GM12878 (cell line): ENCODE measurements around the gene PDE8B. TPM values are rescaled to one million over a fixed set of nuclear protein-coding genes. Genes with fewer than 3 reads are reported as not detected.

Source experiments
- ATAC-seq: fragments of 200-7000 bp; cut with Tn5 transposase; 3 replicates; pipeline ENCODE4 v1.9.1; 2020; ENCODE audit warnings: mild to moderate bottlenecking, moderate library complexity
- BruUV-seq: library from RNA; stranded (reverse); fragments of 400-500 nt; replicated peaks from 2 replicates; lab custom pipeline; 2021; lab: Mats Ljungman, UMichigan
- CTCF ChIA-PET: fragments of 300-600 bp; sonication (Branson Sonifier 250); formaldehyde crosslinking; extraction: SDS; loops from one replicate; lab custom pipeline; 2021; ENCODE audit warnings: inconsistent platforms; lab: Yijun Ruan, JAX
- POLR2A ChIA-PET: fragments of 350-600 bp; formaldehyde crosslinking; extraction: SDS; loops from one replicate; lab custom pipeline; 2021; ENCODE audit warnings: inconsistent platforms; lab: Charles Lee
- RAD21 ChIA-PET: fragments of 300-600 bp; sonication (Branson Sonifier 250); formaldehyde crosslinking; loops from one replicate; lab custom pipeline; 2023; ENCODE audit warnings: antibody characterized with exemption; ENCODE audit not compliant: unreplicated experiment; lab: Charles Lee
- SMC1A ChIA-PET: fragments of 300-600 bp; sonication (Branson Sonifier 250); formaldehyde crosslinking; loops from one replicate; lab custom pipeline; 2023; ENCODE audit not compliant: unreplicated experiment, uncharacterized antibody; lab: Charles Lee
- DNase-seq: peaks from one replicate; pipeline ENCODE4 v3.0.0-alpha.2; 2011; ENCODE audit warnings: low read depth, low spot score
- FAIRE-seq: peaks from 3 replicates; lab custom pipeline; 2011; peaks lifted over from hg19 to GRCh38; lab: Jason Lieb, UNC
- H2AFZ ChIP-seq: 2 replicates; pipeline ENCODE4 v1.6.0; 2011; ENCODE audit warnings: low read depth, low read length, control low read depth; ENCODE audit not compliant: control insufficient read depth
- H3K27ac ChIP-seq: 2 replicates; pipeline ENCODE4 v1.5.1; 2011; ENCODE audit warnings: control low read depth; ENCODE audit not compliant: control insufficient read depth, insufficient read depth
- H3K27me3 ChIP-seq, 2 experiments: replicated peaks in 1 of 2; 2 replicates each; pipeline versions ENCODE4 v1.6.0 to v1.6.1; 2011; ENCODE audit warnings: low read length in 1 of 2; ENCODE audit not compliant: control insufficient read depth in 2 of 2, insufficient read depth in 2 of 2
- H3K36me3 ChIP-seq, 2 experiments: 2 replicates each; pipeline ENCODE4 v1.5.1; 2011; ENCODE audit warnings: low read length in 1 of 2; ENCODE audit not compliant: control insufficient read depth in 2 of 2, insufficient read depth in 2 of 2
- H3K4me1 ChIP-seq: 2 replicates; pipeline ENCODE4 v1.6.1; 2011; ENCODE audit warnings: mild to moderate bottlenecking, low read length, moderate library complexity, mixed read lengths; ENCODE audit not compliant: control insufficient read depth, insufficient read depth
- H3K4me2 ChIP-seq: 2 replicates; pipeline ENCODE4 v1.6.0; 2011; ENCODE audit warnings: control low read depth; ENCODE audit not compliant: control insufficient read depth, insufficient read depth
- H3K4me3 ChIP-seq: fragments of 200-600 bp; sonication (generic); 2 replicates; pipeline ENCODE4 v1.5.1; 2016
- H3K79me2 ChIP-seq: 2 replicates; pipeline ENCODE4 v1.6.0; 2011; ENCODE audit warnings: low read length; ENCODE audit not compliant: control insufficient read depth, insufficient read depth
- H3K9ac ChIP-seq: 2 replicates; pipeline ENCODE4 v1.8.0; 2011; ENCODE audit warnings: low read length, control low read depth, mixed read lengths; ENCODE audit not compliant: control insufficient read depth, insufficient read depth
- H3K9me3 ChIP-seq: replicated peaks from 3 replicates; pipeline ENCODE4 v1.5.1; 2011; ENCODE audit warnings: mild to moderate bottlenecking, low read length; ENCODE audit not compliant: control insufficient read depth, insufficient read depth
- H4K20me1 ChIP-seq: 2 replicates; pipeline ENCODE4 v1.6.0; 2011; ENCODE audit not compliant: control insufficient read depth, insufficient read depth
- CBX5 ChIP-seq: sonication (generic); IDR thresholded peaks from 2 replicates; pipeline ENCODE4 v1.6.1; 2016; ENCODE audit warnings: low read depth, moderate library complexity, mild to moderate bottlenecking, inconsistent platforms
- CEBPZ ChIP-seq: fragments of 150-350 bp; IDR thresholded peaks from 2 replicates; pipeline ENCODE4 v1.6.1; 2016; ENCODE audit warnings: low read depth, low read length
- E2F8 ChIP-seq: fragments of 450-650 bp; IDR thresholded peaks from 2 replicates; pipeline ENCODE4 v1.6.1; 2018; ENCODE audit warnings: mild to moderate bottlenecking, low read depth, moderate library complexity; ENCODE audit not compliant: partially characterized antibody
- FOS ChIP-seq: IDR thresholded peaks from 3 replicates; pipeline ENCODE4 v1.6.1; 2011; ENCODE audit warnings: borderline replicate concordance; ENCODE audit not compliant: insufficient read length; ENCODE audit errors: extremely low read depth
- HCFC1 ChIP-seq: fragments of 150-350 bp; IDR thresholded peaks from 2 replicates; pipeline ENCODE4 v1.6.1; 2014; ENCODE audit warnings: low read length
- HDAC6 ChIP-seq: fragments of 200-600 bp; sonication (generic); IDR thresholded peaks from one replicate; pipeline ENCODE4 v1.8.0; 2017; ENCODE audit warnings: antibody characterized with exemption; ENCODE audit not compliant: unreplicated experiment
- RAD51 ChIP-seq: fragments of 450-650 bp; IDR thresholded peaks from 2 replicates; pipeline ENCODE4 v1.6.1; 2016; ENCODE audit warnings: moderate library complexity, mild to moderate bottlenecking, inconsistent platforms
- RB1 ChIP-seq: fragments of 450-650 bp; formaldehyde crosslinking; IDR thresholded peaks from 2 replicates; pipeline ENCODE4 v1.6.1; 2017; ENCODE audit warnings: mild to moderate bottlenecking, borderline replicate concordance
- TARDBP ChIP-seq: IDR thresholded peaks from 2 replicates; pipeline ENCODE4 v1.6.1; 2016; ENCODE audit warnings: borderline replicate concordance
- TBL1XR1 ChIP-seq: IDR thresholded peaks from 2 replicates; pipeline ENCODE4 v1.6.1; 2012; ENCODE audit warnings: low read depth, low read length, improper control_type of control experiment
- ZBTB11 ChIP-seq: fragments of 450-650 bp; formaldehyde crosslinking; IDR thresholded peaks from 2 replicates; pipeline ENCODE4 v1.5.0; 2022; ENCODE audit warnings: mild to moderate bottlenecking, missing genetic modification characterization
- ZNF217 ChIP-seq: fragments of 450-650 bp; IDR thresholded peaks from 2 replicates; pipeline ENCODE4 v1.6.1; 2017; ENCODE audit warnings: antibody characterized with exemption, mild to moderate bottlenecking
- ZNF274 ChIP-seq: IDR thresholded peaks from one replicate; pipeline ENCODE4 v1.8.0; 2011; ENCODE audit not compliant: insufficient read length, insufficient read depth
- ZNF622 ChIP-seq: fragments of 450-650 bp; IDR thresholded peaks from 2 replicates; pipeline ENCODE4 v1.6.1; 2017; ENCODE audit warnings: mild to moderate bottlenecking, inconsistent platforms
- WGBS: methylation state at CpG from one replicate; pipeline ENCODE4 v1.1.6; 2016; ENCODE audit warnings: low lambda C conversion rate; ENCODE audit not compliant: insufficient replicate concordance, insufficient coverage; ENCODE audit errors: missing lambda C conversion rate; 5-methylcytosine and 5-hydroxymethylcytosine counted together
- in situ Hi-C: fragments of 300-500 bp; cut with MboI; formaldehyde crosslinking; loops from 9 replicates; pipeline ENCODE4 v1.14.3; 2018; ENCODE audit warnings: mixed read lengths
- intact Hi-C: fragments of 100-400 bp; cut with micrococcal nuclease; formaldehyde crosslinking; loops from one replicate; pipeline ENCODE4 v1.14.2; 2022; ENCODE audit not compliant: unreplicated experiment
- polyA plus RNA-seq, 11 experiments: library from polyadenylated mRNA; depleted of rRNA in 4 of 11; unstranded in 6 of 11; stranded (reverse) in 5 of 11; fragments of >200 nt; fragmentation: Nextera tagmentation in 4 of 11; fragmentation: Illumina TruSeq in 1 of 11; extraction: Ambion mirVana in 4 of 11; extraction: Trizol in 1 of 11; gene quantifications; 1 replicate in 1 of 11; 2 replicates in 10 of 11; pipeline versions ENCODE4 v1.2.1 to v1.2.3, GENCODE V29; 2011 to 2016; ENCODE audit warnings: inconsistent platforms in 2 of 11, missing spikeins in 2 of 11, low read depth in 1 of 11
- total RNA-seq, 4 experiments: library from RNA; depleted of rRNA in 3 of 4; stranded (reverse); fragments of >200 nt in 3 of 4; fragmentation: Illumina TruSeq in 1 of 4; extraction: Trizol in 1 of 4; gene quantifications; 2 replicates each; pipeline versions ENCODE4 v1.2.1 to v1.2.3, GENCODE V29; 2013 to 2021

Gene PDE8B
- total and polyA plus RNA-seq, 10 of the 15 experiments (the other 5 are each of a cell fraction or from before 2014, with no cell fraction given), result 0.03 to 0.44 (median 0.20) TPM; not detected in 3

GRCh38 chr5:77182367-77182766 is 28.1 kb upstream of the PDE8B start (continued):
- TF ChIP-seq TBL1XR1 (no peak), RB1 (no peak), ZNF217 (no peak), ZNF622 (no peak), ZNF274 (no peak)

- peaks cover 0 to 2% of the 10 kb centered on the region in 2 experiments; a peak in 3 of 4 replicates for H3K27me3 ChIP-seq
- no peak overlapping the region for H2AFZ ChIP-seq
- H3K9me3 ChIP-seq, result no peaks in the 10 kb centered on the region
- H3K36me3 ChIP-seq, result no peaks in the 10 kb centered on the region
- CTCF ChIA-PET, result no interaction called here
- DNase-seq (no peak), FAIRE-seq (no peak), ATAC-seq (no peak)
- SMC1A ChIA-PET, result no interaction called here
- H3K4me3 ChIP-seq, result no peak overlapping the region
- H3K9ac ChIP-seq, result no peak overlapping the region
- H3K27ac ChIP-seq, result no peak overlapping the region
- H3K79me2 ChIP-seq, result no peaks in the 10 kb centered on the region
- BruUV-seq, result no TSS peak
- 26% methylated on average over 2 of the region's 2 CpGs for WGBS
- intact Hi-C loops, result no loop called here
- in situ Hi-C loops, result no loop called here
- POLR2A ChIA-PET, result no interaction called here
- H3K4me2 ChIP-seq, result no peak overlapping the region
- H3K4me1 ChIP-seq, result no peaks in the 10 kb centered on the region
- H4K20me1 ChIP-seq, result no peaks in the 10 kb centered on the region
- RAD21 ChIA-PET, result no interaction called here
- TF ChIP-seq CBX5 (no peak), FOS (no peak), HDAC6 (no peak), ZBTB11 (CRISPR knock-in tag) (no peak), ZNF622 (no peak), TARDBP (no peak), HCFC1 (no peak), E2F8 (no peak), CEBPZ (no peak), RAD51 (no peak)
Measured at GRCh38 chr5:77186652-77187370, 23.7 kb upstream of the PDE8B start.
